ENCODE data around the gene IGFL1.

GRCh38 chr19:46197314-46198070 is 32.0 kb upstream of the IGFL1 start:
- TF ChIP-seq CTCF (IDR thresholded peaks at IDR 0.05) (no peak), POLR2AphosphoS5 (IDR thresholded peaks at IDR 0.05; ENCODE audit: insufficient read depth in 1 of 2, low read depth in 1 of 2) (no peak)

Data from vagina (tissue), 2 donors.